Karpas-422 (cell line): ENCODE measurements around the gene MPV17L2. TPM values are rescaled to one million over a fixed set of nuclear protein-coding genes. Genes with fewer than 3 reads are reported as not detected.

ENCODE experiments used
- DNase-seq: peaks from one replicate; pipeline ENCODE4 v3.0.0-alpha.2; 2015
- H2AFZ ChIP-seq: fragments of 200-600 bp; sonication (generic); 2 replicates; pipeline ENCODE4 v1.6.1; 2014; ENCODE audit warnings: antibody characterized with exemption, low read length, mixed read lengths
- H3K27ac ChIP-seq: fragments of 200-600 bp; sonication (generic); 2 replicates; pipeline ENCODE4 v1.5.1; 2014; ENCODE audit warnings: mild to moderate bottlenecking, low read length, moderate library complexity
- H3K27me3 ChIP-seq: fragments of 200-600 bp; sonication (generic); 2 replicates; pipeline ENCODE4 v1.6.1; 2014; ENCODE audit warnings: low read length, mixed read lengths
- H3K36me3 ChIP-seq: fragments of 200-600 bp; sonication (generic); 2 replicates; pipeline ENCODE4 v1.6.1; 2014; ENCODE audit warnings: low read length, mixed read lengths; ENCODE audit not compliant: insufficient read depth
- H3K4me1 ChIP-seq: fragments of 200-600 bp; sonication (generic); 2 replicates; pipeline ENCODE4 v1.6.1; 2014; ENCODE audit warnings: mild to moderate bottlenecking, low read length, mixed read lengths
- H3K4me2 ChIP-seq: fragments of 200-600 bp; sonication (generic); 2 replicates; pipeline ENCODE4 v1.6.1; 2014; ENCODE audit warnings: low read length, low read depth, mild to moderate bottlenecking; ENCODE audit not compliant: poor library complexity, severe bottlenecking
- H3K4me3 ChIP-seq: fragments of 200-600 bp; sonication (generic); 2 replicates; pipeline ENCODE4 v1.5.1; 2014; ENCODE audit warnings: mild to moderate bottlenecking, antibody characterized with exemption, low read length, mixed read lengths
- H3K79me2 ChIP-seq: fragments of 200-600 bp; sonication (generic); 2 replicates; pipeline ENCODE4 v1.6.1; 2014; ENCODE audit warnings: mild to moderate bottlenecking, low read length, mixed read lengths
- H3K9ac ChIP-seq: fragments of 200-600 bp; sonication (generic); 2 replicates; pipeline ENCODE4 v1.6.0; 2014; ENCODE audit warnings: low read length
- H3K9me2 ChIP-seq: fragments of 200-600 bp; sonication (generic), shearing (Covaris generic); replicated peaks from 2 replicates; pipeline ENCODE4 v1.6.0; 2014; ENCODE audit warnings: mild to moderate bottlenecking, low read length, moderate library complexity; ENCODE audit not compliant: insufficient read depth
- H3K9me3 ChIP-seq: fragments of 300-700, 200-600 bp; sonication (generic); 2 replicates; pipeline ENCODE4 v1.6.1; 2014; ENCODE audit warnings: low read length, mixed read lengths
- H4K20me1 ChIP-seq: fragments of 200-600 bp; sonication (generic); 2 replicates; pipeline ENCODE4 v1.6.1; 2014; ENCODE audit warnings: mild to moderate bottlenecking, antibody characterized with exemption, low read length, low read depth; ENCODE audit not compliant: insufficient read depth
- total RNA-seq: library from RNA; depleted of rRNA; stranded (reverse); fragments of >200 nt; shearing (Covaris generic); gene quantifications from 2 replicates; pipeline ENCODE4 v1.2.3, GENCODE V29; 2014; ENCODE audit warnings: low replicate concordance

MPV17L2 gene
- total RNA-seq, 1 experiment from 2014 or later, result 17.0 TPM

DNA sequence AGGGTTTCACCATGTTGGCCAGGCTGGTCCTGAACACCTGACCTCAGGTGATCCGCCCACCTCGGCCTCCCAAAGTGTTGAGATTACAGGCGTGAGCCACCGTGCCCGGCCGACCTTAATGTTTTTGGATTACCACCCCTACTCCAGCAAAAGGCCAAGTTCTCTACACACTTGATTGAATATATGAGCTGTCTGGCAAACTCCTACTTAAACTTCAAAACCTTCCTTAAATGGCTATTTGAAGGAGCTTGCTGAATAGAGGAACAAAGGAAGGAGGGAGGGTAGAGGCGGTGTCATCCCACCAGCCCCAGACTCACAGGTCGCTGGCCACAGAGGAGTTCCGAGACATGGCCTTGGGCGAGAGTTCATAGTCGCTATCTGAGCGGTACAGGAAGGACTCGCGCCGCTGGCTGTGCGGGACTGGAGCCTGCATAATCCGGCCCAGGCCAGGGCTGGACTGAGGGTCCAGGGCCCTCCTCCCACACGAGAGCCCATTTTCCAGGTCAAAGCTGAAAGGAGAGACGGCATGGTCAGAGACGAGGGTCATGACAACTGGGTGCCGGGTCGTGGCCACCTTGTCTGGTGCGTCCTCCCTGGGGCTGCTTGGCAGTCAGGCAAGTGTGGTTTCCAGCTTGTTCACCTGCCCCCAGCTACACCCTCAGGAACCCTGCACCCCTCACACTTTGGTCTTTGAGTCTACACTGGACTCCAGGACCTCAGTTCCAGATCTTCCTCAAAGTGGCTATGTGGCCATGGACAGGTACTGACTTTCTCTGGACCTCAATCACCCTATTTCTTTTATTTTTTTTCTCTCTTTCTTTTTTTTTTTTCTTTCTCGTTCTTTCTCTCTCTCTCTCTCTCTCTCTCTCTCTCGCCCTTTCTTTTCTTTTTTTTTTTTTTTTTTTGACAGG lies 29.1 kb downstream of the MPV17L2 start:
- no peak overlapping the region for H3K4me2 ChIP-seq
- no peak overlapping the region for H3K4me3 ChIP-seq
- no peaks in the 10 kb centered on the region for H3K9me3 ChIP-seq
- no peaks in the 10 kb centered on the region for H3K36me3 ChIP-seq
- no peaks in the 10 kb centered on the region for H3K9me2 ChIP-seq
- H3K4me1 ChIP-seq, result peaks cover 3% of the 10 kb centered on the region; the same call in 1 of the 2 replicates
- no peak overlapping the region for H3K27ac ChIP-seq
- peaks cover 4% of the 10 kb centered on the region; the same call in 1 of the 2 replicates for H4K20me1 ChIP-seq
- H2AFZ ChIP-seq, result no peak overlapping the region
- H3K27me3 ChIP-seq, result no peaks in the 10 kb centered on the region
- no peak overlapping the region for H3K9ac ChIP-seq
- no peaks in the 10 kb centered on the region for H3K79me2 ChIP-seq
- DNase-seq, result no peak

DNA sequence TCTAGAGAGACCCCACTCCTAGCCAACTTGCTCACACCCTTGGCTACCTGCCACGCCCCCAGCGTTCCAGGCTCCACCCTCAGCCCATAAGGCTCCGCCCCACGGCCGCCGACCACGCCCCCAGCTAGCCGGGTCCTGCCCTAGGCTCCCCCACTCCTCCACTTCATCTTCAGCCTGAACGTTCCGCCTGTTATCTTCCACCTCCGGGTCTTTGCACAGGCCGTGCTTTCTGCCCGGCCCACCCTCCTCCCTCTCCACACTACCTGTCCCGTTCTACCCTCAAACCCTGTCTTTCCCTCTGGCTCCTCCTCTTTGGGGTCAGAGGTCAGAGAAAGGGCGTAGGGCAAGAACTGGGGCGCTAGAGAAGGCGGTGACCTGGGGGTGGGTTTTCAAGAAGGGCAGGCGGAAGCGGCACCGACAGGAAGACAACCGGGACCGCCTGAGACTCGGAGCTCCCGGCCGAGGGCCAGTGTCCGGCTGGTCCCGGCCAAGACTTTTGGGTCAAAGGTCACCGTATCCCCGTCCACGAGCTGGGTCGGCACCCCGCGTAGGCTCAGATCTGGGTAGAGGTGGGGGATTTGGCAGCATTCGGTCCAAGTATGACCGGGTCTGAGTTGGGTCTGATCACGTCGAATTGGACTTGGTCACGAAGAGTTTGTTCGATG lies 31.0 kb downstream of the MPV17L2 start:
- peak; percentile 64 for DNase-seq
- Histone ChIP-seq H3K36me3 (no peaks in the 10 kb centered on the region), H3K9me3 (no peaks in the 10 kb centered on the region), H3K4me1 (peaks cover 16% of the 10 kb centered on the region), H3K9me2 (no peaks in the 10 kb centered on the region), H3K4me3 (no peak overlapping the region), H3K27me3 (no peaks in the 10 kb centered on the region), H3K9ac (no peak overlapping the region), H3K79me2 (no peaks in the 10 kb centered on the region), H3K4me2 (no peak overlapping the region), H2AFZ (no peak overlapping the region), H4K20me1 (peaks cover 4% of the 10 kb centered on the region; the same call in 1 of the 2 replicates), H3K27ac (no peak overlapping the region)

DNA sequence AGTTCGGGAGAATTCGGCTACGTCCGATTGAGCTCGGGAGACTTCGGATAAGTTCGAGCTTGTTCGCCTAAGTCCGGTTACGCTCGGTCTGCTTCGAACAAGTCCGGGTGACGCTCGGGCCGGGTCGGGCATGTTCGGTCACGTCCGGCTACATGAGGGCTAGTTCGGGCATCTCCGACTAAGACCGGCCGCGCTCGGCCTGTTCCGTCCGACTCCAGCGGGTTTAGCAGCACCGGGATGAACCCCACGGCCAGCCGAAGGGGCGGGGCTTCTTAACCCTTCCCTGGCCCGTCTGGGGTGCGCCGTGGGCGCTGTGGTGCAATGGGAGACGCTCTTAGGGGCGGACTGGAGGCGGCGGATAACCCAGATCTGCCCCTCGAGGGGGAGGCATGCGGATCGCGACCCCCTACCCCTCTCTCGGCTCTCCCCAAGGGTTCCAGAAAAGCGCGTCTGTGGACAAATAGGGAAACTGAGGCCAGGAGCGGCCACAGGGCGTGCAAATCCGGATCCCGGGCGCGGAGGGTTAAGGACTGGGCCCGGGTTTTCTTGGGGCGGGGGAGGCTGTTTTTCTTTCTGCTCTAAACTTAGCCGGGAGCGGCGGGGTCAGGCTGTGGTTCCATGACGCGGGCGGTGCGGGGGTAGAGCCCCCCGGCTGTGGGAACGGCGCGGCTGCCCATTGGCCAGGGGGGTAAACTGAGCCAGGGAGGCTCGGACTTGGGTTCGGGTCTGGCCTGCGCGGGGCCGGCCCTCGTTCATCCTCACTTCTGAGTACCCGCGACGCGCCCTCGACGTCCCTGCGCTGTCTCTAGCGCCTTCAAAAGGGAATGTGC lies 31.7 kb downstream of the MPV17L2 start:
- Histone ChIP-seq H3K4me2 (no peak overlapping the region), H3K4me1 (peaks cover 16% of the 10 kb centered on the region), H3K9me3 (no peaks in the 10 kb centered on the region), H3K9ac (no peak overlapping the region), H3K79me2 (no peaks in the 10 kb centered on the region), H2AFZ (no peak overlapping the region), H4K20me1 (peaks cover 4% of the 10 kb centered on the region; the same call in 1 of the 2 replicates), H3K4me3 (no peak overlapping the region), H3K27ac (no peak overlapping the region), H3K36me3 (no peaks in the 10 kb centered on the region), H3K27me3 (no peaks in the 10 kb centered on the region), H3K9me2 (no peaks in the 10 kb centered on the region)
- peak; percentile 91 for DNase-seq

DNA sequence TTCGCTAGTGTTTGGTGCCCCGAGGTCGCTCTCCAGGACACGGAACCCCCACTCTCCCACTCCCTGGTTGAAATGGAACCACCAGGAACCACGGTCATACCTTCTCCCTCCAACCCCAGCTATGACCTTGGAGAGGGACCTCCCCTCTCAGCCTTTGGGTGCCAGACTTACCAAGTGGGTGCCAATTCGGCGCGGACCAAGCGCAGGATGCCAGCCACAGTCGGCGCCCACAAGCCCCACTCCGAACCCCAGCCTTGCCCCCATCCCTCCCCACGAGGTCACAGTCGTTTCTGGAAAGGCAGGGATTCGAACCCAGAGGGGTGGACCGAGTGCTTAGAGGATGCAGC lies 32.3 kb downstream of the MPV17L2 start:
- DNase-seq, result no peak
- Histone ChIP-seq H3K27me3 (no peaks in the 10 kb centered on the region), H3K9me2 (no peaks in the 10 kb centered on the region)

DNA sequence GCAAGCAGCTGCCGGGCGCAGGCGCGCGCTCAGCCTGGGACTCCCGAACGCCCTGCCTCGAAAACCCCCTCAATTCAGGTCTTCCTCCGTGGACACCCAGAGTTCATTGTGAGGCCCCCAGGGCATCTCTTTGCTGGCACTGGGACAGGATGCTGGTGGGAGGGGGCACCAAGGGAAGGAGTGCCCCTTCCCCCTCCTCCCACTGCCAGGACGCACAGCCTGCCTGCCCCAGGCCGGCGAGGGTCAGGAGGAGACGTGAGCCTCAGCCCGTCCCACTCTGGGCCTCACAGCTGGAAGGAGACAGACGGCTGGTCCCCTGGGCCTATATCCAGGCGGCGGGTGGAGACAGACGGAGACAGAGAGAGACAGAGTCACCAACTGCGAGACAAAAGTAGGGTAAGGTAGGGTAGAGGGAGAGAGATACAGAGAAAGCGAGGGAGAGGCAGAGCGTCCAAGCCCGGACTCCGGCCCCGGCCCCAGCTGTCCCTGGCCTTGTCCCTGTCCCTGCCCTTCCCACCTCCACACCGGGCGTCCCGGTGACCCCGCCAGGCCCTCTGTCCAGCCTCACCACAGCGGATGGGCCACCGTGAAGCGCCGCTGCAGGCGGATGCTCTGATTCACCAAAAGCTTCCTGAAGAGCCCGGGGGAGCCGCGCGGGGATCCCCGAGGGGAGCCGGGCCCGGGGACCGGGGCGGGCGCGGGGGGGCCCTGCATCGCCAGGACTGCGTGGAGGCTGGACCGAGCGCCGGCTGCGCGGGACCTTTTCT lies 32.9 kb downstream of the MPV17L2 start, which contains the start of gene PDE4C:
Gene PDE4C, minus strand, starts transcription at position 737 of the 767 bp plus-strand sequence. Its CDS starts 23 bp downstream, at position 714.
- no peak within 1 kb of the TSS for H3K9ac ChIP-seq
- no peaks in the 10 kb centered on the region for H3K79me2 ChIP-seq
- H3K36me3 ChIP-seq, result no peaks in the 10 kb centered on the region
- peak; percentile 57 for DNase-seq
- no peak within 1 kb of the TSS for H3K27ac ChIP-seq
- H3K4me2 ChIP-seq, result no peak within 1 kb of the TSS
- H3K27me3 ChIP-seq, result no peaks in the 10 kb centered on the region
- H3K4me3 ChIP-seq, result no peak within 1 kb of the TSS
- no peak within 1 kb of the TSS for H2AFZ ChIP-seq
- H3K4me1 ChIP-seq, result peaks cover 16% of the 10 kb centered on the region
- H3K9me2 ChIP-seq, result no peaks in the 10 kb centered on the region
- no peaks in the 10 kb centered on the region for H3K9me3 ChIP-seq
- peaks cover 4% of the 10 kb centered on the region; the same call in 1 of the 2 replicates for H4K20me1 ChIP-seq

More for the DNA sequence above, 32.3 kb downstream of the MPV17L2 start:
- Histone ChIP-seq H3K4me3 (no peak overlapping the region), H3K9ac (no peak overlapping the region), H2AFZ (no peak overlapping the region), H3K27ac (no peak overlapping the region), H3K4me1 (peaks cover 16% of the 10 kb centered on the region), H3K9me3 (no peaks in the 10 kb centered on the region), H3K4me2 (no peak overlapping the region), H4K20me1 (peaks cover 4% of the 10 kb centered on the region; the same call in 1 of the 2 replicates), H3K79me2 (no peaks in the 10 kb centered on the region), H3K36me3 (no peaks in the 10 kb centered on the region)

DNA sequence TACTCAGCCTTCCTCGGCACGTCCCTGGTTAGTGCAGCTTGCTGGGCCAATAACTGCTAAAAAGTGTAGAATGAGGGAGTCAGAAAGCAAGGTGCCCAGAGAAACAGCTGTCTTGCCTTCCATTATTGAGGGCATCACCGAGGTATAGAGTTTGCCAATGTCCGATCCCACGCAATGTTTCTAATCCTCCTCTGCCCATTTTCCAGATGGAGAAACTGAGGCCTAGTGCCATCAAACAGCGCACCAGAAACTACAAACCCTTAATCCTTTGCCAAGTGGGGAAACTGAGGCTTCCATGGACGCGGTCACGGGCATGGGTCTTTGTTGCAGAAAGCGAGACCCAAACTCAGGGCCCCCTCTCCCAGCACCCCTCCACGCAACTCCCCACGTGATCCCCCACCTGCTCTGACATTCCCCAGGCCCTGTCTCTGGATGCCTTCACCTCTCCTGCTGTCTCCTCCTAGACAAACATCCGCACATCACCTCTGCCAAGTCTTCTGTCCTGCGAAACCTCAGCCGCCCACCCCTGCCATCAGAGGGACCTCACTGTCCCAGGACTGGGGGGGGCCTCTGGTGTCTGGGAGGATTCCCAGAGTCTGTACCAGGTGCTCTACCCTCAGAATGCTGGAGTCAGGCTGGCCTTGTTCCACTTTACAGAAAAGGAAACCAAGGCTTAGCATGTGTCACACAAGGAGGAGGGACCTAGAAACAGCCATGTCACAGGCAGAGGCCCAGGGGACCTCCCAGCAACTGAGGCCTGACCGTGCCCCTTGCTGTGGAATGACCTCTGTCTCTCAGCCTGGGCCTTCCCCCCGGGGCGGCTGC lies 34.1 kb downstream of the MPV17L2 start:
- DNase-seq, result peak; percentile 50
- peaks cover 4% of the 10 kb centered on the region; the same call in 1 of the 2 replicates for H4K20me1 ChIP-seq
- H3K4me2 ChIP-seq, result no peak overlapping the region
- no peak overlapping the region for H3K27ac ChIP-seq
- no peaks in the 10 kb centered on the region for H3K9me3 ChIP-seq
- H3K4me3 ChIP-seq, result no peak overlapping the region
- H3K9me2 ChIP-seq, result no peaks in the 10 kb centered on the region
- peaks cover 27% of the 10 kb centered on the region for H3K4me1 ChIP-seq
- no peak overlapping the region for H2AFZ ChIP-seq
- H3K27me3 ChIP-seq, result no peaks in the 10 kb centered on the region
- H3K9ac ChIP-seq, result no peak overlapping the region
- no peaks in the 10 kb centered on the region for H3K79me2 ChIP-seq
- H3K36me3 ChIP-seq, result no peaks in the 10 kb centered on the region

- peak; percentile 67 for DNase-seq
- no peaks in the 10 kb centered on the region for H3K9me2 ChIP-seq
- H4K20me1 ChIP-seq, result peaks cover 4% of the 10 kb centered on the region; the same call in 1 of the 2 replicates
- no peaks in the 10 kb centered on the region for H3K27me3 ChIP-seq
- H3K36me3 ChIP-seq, result no peaks in the 10 kb centered on the region
- no peaks in the 10 kb centered on the region for H3K9me3 ChIP-seq
- H3K4me3 ChIP-seq, result no peak overlapping the region
- H3K27ac ChIP-seq, result no peak overlapping the region
- H3K4me1 ChIP-seq, result peaks cover 28% of the 10 kb centered on the region
- H3K9ac ChIP-seq, result no peak overlapping the region
- no peak overlapping the region for H2AFZ ChIP-seq
- H3K4me2 ChIP-seq, result no peak overlapping the region
- H3K79me2 ChIP-seq, result no peaks in the 10 kb centered on the region
These were observed 34.8 kb downstream of the MPV17L2 start for GRCh38 chr19:18227781-18228271.
